ENCODE measurements around the gene ZNF627.

ZNF627 gene

DNA sequence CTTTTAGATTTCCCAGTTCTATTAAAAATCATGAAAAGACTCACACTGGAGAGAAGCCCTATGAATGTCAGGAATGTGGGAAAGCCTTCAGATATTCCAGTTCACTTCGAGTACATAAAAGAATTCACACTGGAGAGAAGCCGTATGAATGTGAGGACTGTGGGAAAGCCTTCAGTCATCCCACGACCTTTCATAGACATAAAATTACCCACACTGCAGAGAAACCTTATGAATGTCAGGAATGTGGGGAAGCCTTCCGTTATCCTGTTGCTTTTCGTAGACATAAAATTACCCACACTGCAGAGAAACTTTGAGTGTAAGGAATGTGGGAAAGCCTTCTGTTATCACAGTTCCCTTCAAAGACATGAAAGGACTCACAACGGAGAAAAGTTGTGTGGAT is 55.2 kb downstream of the ZNF627 start:
- TF ChIP-seq, protein P1, sequence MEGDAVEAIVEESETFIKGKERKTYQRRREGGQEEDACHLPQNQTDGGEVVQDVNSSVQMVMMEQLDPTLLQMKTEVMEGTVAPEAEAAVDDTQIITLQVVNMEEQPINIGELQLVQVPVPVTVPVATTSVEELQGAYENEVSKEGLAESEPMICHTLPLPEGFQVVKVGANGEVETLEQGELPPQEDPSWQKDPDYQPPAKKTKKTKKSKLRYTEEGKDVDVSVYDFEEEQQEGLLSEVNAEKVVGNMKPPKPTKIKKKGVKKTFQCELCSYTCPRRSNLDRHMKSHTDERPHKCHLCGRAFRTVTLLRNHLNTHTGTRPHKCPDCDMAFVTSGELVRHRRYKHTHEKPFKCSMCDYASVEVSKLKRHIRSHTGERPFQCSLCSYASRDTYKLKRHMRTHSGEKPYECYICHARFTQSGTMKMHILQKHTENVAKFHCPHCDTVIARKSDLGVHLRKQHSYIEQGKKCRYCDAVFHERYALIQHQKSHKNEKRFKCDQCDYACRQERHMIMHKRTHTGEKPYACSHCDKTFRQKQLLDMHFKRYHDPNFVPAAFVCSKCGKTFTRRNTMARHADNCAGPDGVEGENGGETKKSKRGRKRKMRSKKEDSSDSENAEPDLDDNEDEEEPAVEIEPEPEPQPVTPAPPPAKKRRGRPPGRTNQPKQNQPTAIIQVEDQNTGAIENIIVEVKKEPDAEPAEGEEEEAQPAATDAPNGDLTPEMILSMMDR (IDR thresholded peaks at IDR 0.05; ENCODE audit: insufficient read depth, low read depth, low read length, missing control alignments): no peak
- no peak overlapping the region for H3K4me3 ChIP-seq (ENCODE audit: low read length)
- no peak for DNase-seq (ENCODE audit: low read depth)

DNA sequence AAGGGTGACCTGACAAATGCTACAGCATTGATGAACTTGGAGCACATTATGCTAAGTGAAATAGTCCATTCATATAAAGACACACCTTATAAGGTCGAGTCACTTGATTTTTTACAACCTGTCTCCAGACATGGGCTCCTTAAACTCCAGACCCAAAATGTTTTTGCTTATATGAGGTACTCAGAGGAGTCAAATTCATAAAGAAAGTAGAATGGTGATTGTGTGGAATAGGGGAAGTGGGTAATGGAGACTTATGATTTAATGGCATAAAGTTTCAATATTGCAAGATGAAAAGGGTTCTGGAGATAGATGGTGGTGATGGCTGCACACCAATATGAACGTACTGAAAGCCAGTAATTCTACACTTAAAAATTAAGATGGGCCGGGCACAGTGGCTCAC is 59.3 kb downstream of the ZNF627 start:
- DNase-seq (ENCODE audit: low read depth): no peak
- H3K4me3 ChIP-seq (ENCODE audit: low read length): no peak overlapping the region
- TF ChIP-seq, protein P1 (IDR thresholded peaks at IDR 0.05; ENCODE audit: insufficient read depth, low read depth, low read length, missing control alignments): no peak

DNA sequence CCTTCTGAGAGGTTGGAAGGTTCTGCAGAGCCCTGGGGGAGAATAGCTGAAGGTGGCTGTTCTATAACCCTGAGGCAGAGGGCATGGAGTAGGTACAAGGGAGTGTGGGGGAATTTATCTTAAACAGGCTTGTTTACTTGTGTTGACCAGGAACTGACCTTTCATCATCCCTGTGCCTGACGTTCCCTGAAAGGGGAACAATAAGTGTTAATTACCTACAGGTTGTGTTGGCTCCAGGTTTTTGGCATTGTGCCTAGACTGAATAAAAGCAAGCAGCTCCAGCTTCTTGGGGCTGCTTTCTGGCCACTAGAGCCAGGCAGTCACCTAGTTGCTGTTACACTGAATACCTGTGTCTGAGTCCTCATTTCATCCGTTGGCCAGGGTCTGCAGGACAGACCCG is 60.0 kb downstream of the ZNF627 start:
- TF ChIP-seq, protein P1 (IDR thresholded peaks at IDR 0.05; ENCODE audit: insufficient read depth, low read depth, low read length, missing control alignments): no peak
- DNase-seq (ENCODE audit: low read depth): no peak
- H3K4me3 ChIP-seq (ENCODE audit: low read length): no peak overlapping the region

DNA sequence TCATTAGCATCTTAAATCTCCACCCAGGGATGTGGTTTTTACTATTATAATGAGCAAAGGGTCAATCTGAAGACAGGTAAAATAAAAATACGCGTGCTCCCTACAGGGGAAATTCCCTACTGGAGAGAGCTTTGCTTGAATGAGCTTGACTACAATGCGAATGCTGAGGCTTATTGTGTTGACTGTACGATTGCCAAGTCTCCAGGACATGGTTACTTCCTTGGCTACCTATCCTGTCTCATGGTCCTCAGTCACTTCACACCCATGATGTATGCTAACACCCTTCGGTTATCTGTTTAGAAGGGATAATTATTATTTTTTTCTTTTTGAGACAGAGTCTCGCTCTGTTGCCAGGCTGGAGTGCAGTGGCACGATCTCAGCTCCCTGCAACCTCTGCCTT is 61.7 kb downstream of the ZNF627 start:
- DNase-seq (ENCODE audit: low read depth): no peak
- no peak overlapping the region for H3K4me3 ChIP-seq (ENCODE audit: low read length)
- TF ChIP-seq, protein P1 (IDR thresholded peaks at IDR 0.05; ENCODE audit: insufficient read depth, low read depth, low read length, missing control alignments): no peak

DNA sequence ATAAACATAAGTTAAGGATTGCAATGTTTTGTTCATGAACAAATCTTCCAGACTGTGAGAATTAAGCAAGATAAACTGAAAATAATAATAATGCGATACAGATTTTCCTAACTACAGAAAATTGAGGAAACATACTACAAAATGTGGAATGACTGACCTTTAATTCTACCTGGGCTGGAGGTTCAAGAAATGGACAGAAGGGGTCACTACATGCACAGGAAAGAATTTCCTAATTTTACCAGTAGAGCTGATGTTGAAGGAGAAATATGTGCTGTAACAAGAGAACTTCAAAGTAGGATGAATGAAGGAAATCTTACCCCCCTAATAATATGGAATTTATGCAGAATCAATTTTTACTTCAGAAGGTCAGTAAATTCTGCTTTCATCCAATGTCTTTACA is 62.3 kb downstream of the ZNF627 start:
- TF ChIP-seq, protein P1 (IDR thresholded peaks at IDR 0.05; ENCODE audit: insufficient read depth, low read depth, low read length, missing control alignments): peak; percentile 18
- no peak overlapping the region for H3K4me3 ChIP-seq (ENCODE audit: low read length)
- DNase-seq (ENCODE audit: low read depth): peak; percentile 12

DNA sequence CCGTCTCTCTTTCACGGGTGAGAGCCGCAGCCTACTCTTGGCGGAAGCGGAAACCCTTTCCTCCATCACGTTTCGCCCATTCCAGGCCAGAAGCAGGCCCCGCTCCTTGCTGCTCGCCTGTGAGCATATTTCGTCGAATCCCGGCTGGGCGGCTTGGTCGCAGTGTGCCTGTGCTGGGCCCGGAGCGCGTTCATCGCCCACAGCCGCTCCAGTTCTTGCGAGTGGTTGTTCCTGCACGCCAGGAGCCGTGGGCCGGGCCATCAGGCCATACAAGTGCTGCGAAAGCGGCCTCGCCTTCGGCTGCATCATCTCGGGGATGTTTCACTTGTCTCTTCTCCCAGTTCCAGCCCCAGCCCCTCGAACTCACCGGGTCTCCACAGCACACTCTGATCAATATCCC is 65.0 kb downstream of the ZNF627 start:
- no peak for DNase-seq (ENCODE audit: low read depth)
- TF ChIP-seq, protein P1 (IDR thresholded peaks at IDR 0.05; ENCODE audit: insufficient read depth, low read depth, low read length, missing control alignments): no peak

DNA sequence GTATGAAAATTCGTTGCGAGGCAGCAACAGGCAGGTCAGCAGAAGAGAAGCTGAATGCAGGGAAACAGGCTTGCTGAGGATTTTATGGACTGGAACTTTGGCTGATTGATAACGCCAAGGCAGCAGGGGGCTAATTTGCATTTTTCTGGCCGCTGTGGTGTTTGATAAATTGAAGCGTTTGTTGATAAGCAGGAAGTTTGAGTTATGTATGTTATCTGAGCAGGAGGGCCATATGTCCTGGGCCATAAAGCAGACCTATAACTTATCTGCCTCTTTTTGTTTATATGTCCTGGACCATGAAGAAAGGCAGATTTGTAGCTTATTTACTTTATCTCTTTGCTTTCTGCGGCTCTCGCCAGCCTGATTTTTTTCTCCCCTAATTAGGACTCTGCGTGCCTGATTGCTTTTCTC is 65.9 kb downstream of the ZNF627 start:
- DNase-seq (ENCODE audit: low read depth): no peak
- no peak overlapping the region for H3K4me3 ChIP-seq (ENCODE audit: low read length)
- TF ChIP-seq, protein P1 (IDR thresholded peaks at IDR 0.05; ENCODE audit: insufficient read depth, low read depth, low read length, missing control alignments): no peak

More for the DNA sequence above, 65.0 kb downstream of the ZNF627 start:
- H3K4me3 ChIP-seq (ENCODE audit: low read length): no peak overlapping the region

All from epithelial cell of esophagus (primary cell).